H1 (cell line): ENCODE measurements around the gene MPP3. TPM values are rescaled to one million over a fixed set of nuclear protein-coding genes. Genes with fewer than 3 reads are reported as not detected.

Experiments
- CTCF ChIA-PET: fragments of 300-600 bp; sonication (Branson Sonifier 250); formaldehyde crosslinking; loops from one replicate; lab custom pipeline; 2021; ENCODE audit not compliant: partially characterized antibody; lab: Charles Lee
- POLR2A ChIA-PET: fragments of 300-600 bp; sonication (Branson Sonifier 250); formaldehyde crosslinking; loops from one replicate; lab custom pipeline; 2021; ENCODE audit warnings: inconsistent platforms; ENCODE audit not compliant: partially characterized antibody; lab: Charles Lee
- DNase-seq, 2 experiments: peaks; one replicate each; pipeline versions ENCODE4 v3.0.0 to v3.0.0-alpha.2; 2010 to 2022; ENCODE audit warnings: low spot score in 2 of 2, low read depth in 1 of 2, mixed read lengths in 1 of 2
- FAIRE-seq: peaks from 2 replicates; lab custom pipeline; 2011; peaks lifted over from hg19 to GRCh38; lab: Jason Lieb, UNC
- H2AFZ ChIP-seq: 2 replicates; pipeline ENCODE4 v1.8.1; 2012; ENCODE audit warnings: low read length, inconsistent platforms
- H2AK5ac ChIP-seq: 2 replicates; pipeline ENCODE4 v1.6.1; 2013; ENCODE audit warnings: low read depth, low read length
- H2BK120ac ChIP-seq: replicated peaks from 2 replicates; pipeline ENCODE3; 2013; ENCODE audit warnings: low read depth, low read length, inconsistent platforms
- H2BK12ac ChIP-seq: 2 replicates; pipeline ENCODE4 v1.6.1; 2013; ENCODE audit warnings: low read depth, low read length
- H2BK15ac ChIP-seq: 2 replicates; pipeline ENCODE4 v1.6.1; 2013; ENCODE audit warnings: low read length
- H2BK20ac ChIP-seq: 2 replicates; pipeline ENCODE4 v1.6.1; 2013; ENCODE audit warnings: low read length
- H2BK5ac ChIP-seq: 2 replicates; pipeline ENCODE4 v1.6.1; 2013; ENCODE audit warnings: low read depth, low read length
- H3K14ac ChIP-seq: 2 replicates; pipeline ENCODE4 v1.6.1; 2013; ENCODE audit warnings: inconsistent platforms; ENCODE audit not compliant: insufficient read length
- H3K18ac ChIP-seq: 2 replicates; pipeline ENCODE4 v1.6.1; 2013; ENCODE audit warnings: low read length; ENCODE audit errors: extremely low read depth
- H3K23ac ChIP-seq: 2 replicates; pipeline ENCODE4 v1.6.1; 2013; ENCODE audit warnings: inconsistent platforms; ENCODE audit not compliant: insufficient read length
- H3K23me2 ChIP-seq: 2 replicates; pipeline ENCODE4 v1.6.1; 2013; ENCODE audit warnings: low read depth, low read length
- H3K27ac ChIP-seq: 2 replicates; pipeline ENCODE4 v1.6.1; 2011; ENCODE audit warnings: low read depth, low read length, inconsistent platforms
- H3K27me3 ChIP-seq, 4 experiments: replicated peaks in 1 of 4; 1 replicate in 1 of 4; 2 replicates in 3 of 4; pipeline versions ENCODE4 v1.6.1 to v1.8.1; 2011 to 2013; ENCODE audit warnings: low read length in 3 of 4, mild to moderate bottlenecking in 3 of 4, inconsistent platforms in 2 of 4, mixed read lengths in 2 of 4, moderate library complexity in 1 of 4; ENCODE audit not compliant: control insufficient read depth in 3 of 4, insufficient read depth in 3 of 4; ENCODE audit errors: extremely low read depth in 1 of 4
- H3K36me3 ChIP-seq, 4 experiments: 2 replicates each; pipeline versions ENCODE4 v1.6.1 to v1.8.1; 2011 to 2013; ENCODE audit warnings: mild to moderate bottlenecking in 4 of 4, low read length in 3 of 4, moderate library complexity in 2 of 4, control low read depth in 1 of 4, inconsistent platforms in 1 of 4; ENCODE audit not compliant: insufficient read depth in 4 of 4, control insufficient read depth in 2 of 4
- H3K4ac ChIP-seq: replicated peaks from 2 replicates; pipeline ENCODE3; 2013; ENCODE audit warnings: low read length, low read depth, mixed read lengths, inconsistent platforms; ENCODE audit not compliant: insufficient read length
- H3K4me1 ChIP-seq, 4 experiments: replicated peaks in 1 of 4; 1 replicate in 1 of 4; 2 replicates in 3 of 4; pipeline versions ENCODE4 v1.6.1 to v1.8.1; 2011 to 2013; ENCODE audit warnings: low read length in 3 of 4, inconsistent platforms in 2 of 4, mixed read lengths in 1 of 4; ENCODE audit not compliant: insufficient read depth in 4 of 4, control insufficient read depth in 3 of 4
- H3K4me2 ChIP-seq, 2 experiments: 2 replicates each; pipeline versions ENCODE4 v1.6.1 to v1.8.1; 2011 to 2013; ENCODE audit warnings: low read depth in 2 of 2, low read length in 2 of 2, control low read depth in 1 of 2, inconsistent platforms in 1 of 2, mild to moderate bottlenecking in 1 of 2; ENCODE audit not compliant: insufficient read depth in 1 of 2
- H3K4me3 ChIP-seq, 4 experiments: fragments of 200-600, 300-600 bp in 1 of 4; sonication (generic), shearing (Covaris generic), sonication (Bioruptor Twin) in 1 of 4; 2 replicates each; pipeline versions ENCODE4 v1.5.1 to v1.8.1; 2011 to 2016; ENCODE audit warnings: low read length in 4 of 4, low read depth in 3 of 4, control low read depth in 2 of 4, inconsistent platforms in 2 of 4, mild to moderate bottlenecking in 2 of 4, mixed read lengths in 1 of 4, moderate library complexity in 1 of 4; ENCODE audit not compliant: insufficient read depth in 2 of 4; ENCODE audit errors: extremely low read depth in 1 of 4
- H3K56ac ChIP-seq: replicated peaks from 2 replicates; pipeline ENCODE3; 2013; ENCODE audit warnings: low read depth, mild to moderate bottlenecking, mixed read lengths, low read length, inconsistent platforms; ENCODE audit not compliant: insufficient read length
- H3K79me1 ChIP-seq: 2 replicates; pipeline ENCODE4 v1.6.1; 2013; ENCODE audit warnings: low read depth, low read length, control low read depth
- H3K79me2 ChIP-seq, 2 experiments: 2 replicates each; pipeline versions ENCODE4 v1.6.1 to v1.8.1; 2012 to 2013; ENCODE audit warnings: low read length in 2 of 2, mild to moderate bottlenecking in 2 of 2, inconsistent platforms in 1 of 2; ENCODE audit not compliant: insufficient read depth in 2 of 2, control insufficient read depth in 1 of 2
- H3K9ac ChIP-seq, 4 experiments: replicated peaks in 1 of 4; 1 replicate in 1 of 4; 2 replicates in 3 of 4; pipeline versions ENCODE4 v1.6.1 to v1.8.1; 2011 to 2013; ENCODE audit warnings: low read depth in 3 of 4, low read length in 3 of 4, control low read depth in 2 of 4, mild to moderate bottlenecking in 2 of 4, moderate library complexity in 2 of 4, inconsistent platforms in 1 of 4; ENCODE audit errors: extremely low read depth in 1 of 4
- H3K9me3 ChIP-seq, 2 experiments: 2 replicates each; pipeline versions ENCODE4 v1.6.1 to v1.8.1; 2012 to 2013; ENCODE audit warnings: mild to moderate bottlenecking in 2 of 2, moderate library complexity in 2 of 2, control low read depth in 1 of 2, inconsistent platforms in 1 of 2, low read depth in 1 of 2, low read length in 1 of 2, mixed read lengths in 1 of 2; ENCODE audit not compliant: insufficient read depth in 2 of 2
- H4K20me1 ChIP-seq, 2 experiments: replicated peaks in 1 of 2; 2 replicates each; pipeline versions ENCODE3 to v1.8.1; 2011 to 2013; ENCODE audit warnings: inconsistent platforms in 2 of 2, low read length in 2 of 2, mild to moderate bottlenecking in 1 of 2; ENCODE audit not compliant: insufficient read depth in 2 of 2, control insufficient read depth in 1 of 2
- H4K5ac ChIP-seq: 2 replicates; pipeline ENCODE4 v1.6.1; 2013; ENCODE audit warnings: low read length, low read depth, mixed read lengths, inconsistent platforms; ENCODE audit not compliant: insufficient read length
- H4K8ac ChIP-seq: 2 replicates; pipeline ENCODE4 v1.8.0; 2013; ENCODE audit warnings: mild to moderate bottlenecking, moderate library complexity, low read length, inconsistent platforms; ENCODE audit not compliant: insufficient read depth; ENCODE audit errors: extremely low read depth
- H4K91ac ChIP-seq: replicated peaks from 2 replicates; pipeline ENCODE3; 2013; ENCODE audit warnings: low read length, mixed read lengths, inconsistent platforms; ENCODE audit not compliant: insufficient read length
- BACH1 ChIP-seq: IDR thresholded peaks from 2 replicates; pipeline ENCODE4 v1.6.1; 2012; ENCODE audit warnings: low read length, improper control_type of control experiment
- CEBPB ChIP-seq: IDR thresholded peaks from 2 replicates; pipeline ENCODE4 v1.6.1; 2012; ENCODE audit warnings: low read depth, low read length
- CHD2 ChIP-seq: IDR thresholded peaks from 2 replicates; pipeline ENCODE4 v1.6.1; 2012; ENCODE audit warnings: low read length, improper control_type of control experiment
- GABPA ChIP-seq: IDR thresholded peaks from 2 replicates; pipeline ENCODE4 v1.6.1; 2011; ENCODE audit warnings: mild to moderate bottlenecking, low read length, moderate library complexity, borderline replicate concordance; ENCODE audit not compliant: insufficient read depth
- KDM4A ChIP-seq: IDR thresholded peaks from one replicate; pipeline ENCODE4 v1.7.1; 2012; ENCODE audit warnings: low read depth, mild to moderate bottlenecking, moderate library complexity, low read length, inconsistent platforms; ENCODE audit not compliant: severe bottlenecking
- NRF1 ChIP-seq: IDR thresholded peaks from 2 replicates; pipeline ENCODE4 v1.6.1; 2011; ENCODE audit warnings: mild to moderate bottlenecking, low read depth, low read length, improper control_type of control experiment
- POLR2A ChIP-seq, 2 experiments: IDR thresholded peaks; 1 replicate in 1 of 2; 2 replicates in 1 of 2; pipeline ENCODE4 v1.6.1; 2011; ENCODE audit warnings: low read depth in 2 of 2, low read length in 2 of 2, mild to moderate bottlenecking in 2 of 2; ENCODE audit errors: control extremely low read depth in 1 of 2
- POU5F1 ChIP-seq: IDR thresholded peaks from 2 replicates; pipeline ENCODE4 v1.6.1; 2011; ENCODE audit warnings: low read depth, mild to moderate bottlenecking, low read length, moderate library complexity
- RBBP5 ChIP-seq: IDR thresholded peaks from 2 replicates; pipeline ENCODE4 v1.7.1; 2012; ENCODE audit warnings: low read depth, mild to moderate bottlenecking, inconsistent platforms, low read length, moderate library complexity, borderline replicate concordance
- RXRA ChIP-seq: IDR thresholded peaks from 2 replicates; pipeline ENCODE4 v1.6.1; 2011; ENCODE audit warnings: low read depth, mild to moderate bottlenecking, low read length, moderate library complexity; ENCODE audit not compliant: insufficient read depth
- YY1 ChIP-seq: IDR thresholded peaks from 2 replicates; pipeline ENCODE4 v1.6.1; 2011; ENCODE audit warnings: low read depth, mild to moderate bottlenecking, low read length
- WGBS, 2 experiments: shearing (Covaris generic) in 1 of 2; methylation state at CpG; one replicate each; pipeline versions ENCODE4 v1.1.6 to v1.1.7; 2013 to 2015; ENCODE audit warnings: low lambda C conversion rate in 2 of 2, mixed read lengths in 2 of 2, inconsistent platforms in 1 of 2, low coverage in 1 of 2, missing lambda C conversion rate in 1 of 2; ENCODE audit not compliant: insufficient replicate concordance in 2 of 2, insufficient coverage in 1 of 2, insufficient read length in 1 of 2; ENCODE audit errors: extremely low coverage in 1 of 2, missing lambda C conversion rate in 1 of 2; 5-methylcytosine and 5-hydroxymethylcytosine counted together
- polyA plus RNA-seq, 7 experiments: library from polyadenylated mRNA; depleted of rRNA in 3 of 7; stranded (reverse) in 5 of 7; unstranded in 2 of 7; fragments of >200 nt in 5 of 7; fragments of 200-250 nt in 2 of 7; gene quantifications; 1 replicate in 5 of 7; 2 replicates in 1 of 7; 4 replicates in 1 of 7; pipeline versions ENCODE4 v1.2.1 to v1.2.3, GENCODE V29; 2011 to 2013; ENCODE audit warnings: missing spikeins in 2 of 7, mixed read lengths in 2 of 7
- total RNA-seq: library from RNA; stranded (reverse); fragmentation: NEBNext Ultra II Directional; extraction: Animal tissue kit (Norgen Biotek cat#: 25700); gene quantifications from 2 replicates; pipeline ENCODE4 v1.2.1, GENCODE V29; 2021

MPP3 gene
- total and polyA plus RNA-seq, 2 of the 8 experiments (the other 6 are each of a cell fraction or from before 2014, with no cell fraction given), result 3.1 to 6.1 TPM

DNA sequence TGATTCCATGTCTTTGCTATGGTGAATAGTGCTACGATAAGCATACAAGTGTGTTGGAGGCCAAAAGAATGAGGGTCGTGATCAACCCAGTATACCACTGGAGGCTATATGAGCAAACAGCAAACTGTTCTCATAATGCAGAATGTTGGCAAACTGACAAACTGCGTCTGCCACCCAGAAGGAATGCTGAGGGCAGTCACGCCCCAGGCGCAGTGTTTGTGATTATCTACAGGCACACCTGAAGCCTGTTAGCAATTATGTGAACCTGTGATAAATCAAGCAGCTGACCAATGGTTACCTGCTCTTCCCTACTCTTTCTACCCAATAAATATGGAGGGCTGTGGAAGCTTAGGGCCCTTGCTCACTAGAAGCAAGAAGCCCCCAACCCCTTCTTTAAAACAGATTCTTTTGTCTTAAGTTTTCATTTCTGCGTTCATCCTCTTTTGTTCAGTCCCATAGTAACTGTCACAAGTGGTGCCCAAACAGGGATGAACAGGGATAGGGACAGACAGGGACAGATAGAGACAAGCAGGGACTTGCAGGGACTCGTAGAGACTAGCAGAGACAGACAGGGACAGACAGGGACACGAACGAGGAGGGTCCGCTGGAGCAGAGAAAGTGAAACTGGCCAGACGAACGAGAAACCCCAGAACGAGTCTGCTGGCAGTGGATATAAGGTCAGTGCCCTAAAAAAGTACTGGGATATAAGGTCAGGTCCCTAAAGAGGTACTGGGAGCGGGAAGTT lies 39.2 kb upstream of the MPP3 start:
- no peak overlapping the region for H2AK5ac ChIP-seq
- H4K5ac ChIP-seq, result no peak overlapping the region
- H3K4me3 ChIP-seq, result no peak overlapping the region
- FAIRE-seq (no peak), DNase-seq (no peak)
- no peak overlapping the region for H3K14ac ChIP-seq
- 89% methylated on average over 14 of the region's 14 CpGs; no CpG with 5 or more reads in 1 of the 2 experiments for WGBS, 2 experiments
- no peak overlapping the region for H3K23ac ChIP-seq
- H3K9ac ChIP-seq, result no peak overlapping the region
- no peaks in the 10 kb centered on the region for H3K4me1 ChIP-seq
- H3K4ac ChIP-seq, result no peak overlapping the region
- no peak overlapping the region for H3K27ac ChIP-seq
- H3K27me3 ChIP-seq, result peaks cover 0 to 3% (median 1%) of the 10 kb centered on the region in 4 experiments; a peak in 3 of 7 replicates
- H3K56ac ChIP-seq, result no peak overlapping the region
- H3K79me2 ChIP-seq, result no peaks in the 10 kb centered on the region
- no peak overlapping the region for H3K18ac ChIP-seq
- peak overlapping the region; percentile 60; the same call in 1 of the 2 replicates for H2BK5ac ChIP-seq
- no peak overlapping the region for H4K8ac ChIP-seq
- H2BK12ac ChIP-seq, result no peak overlapping the region
- no peak overlapping the region for H4K91ac ChIP-seq
- H3K4me2 ChIP-seq, result no peak overlapping the region
- ChIA-PET POLR2A (no interaction called here), CTCF (interaction anchor here (0.6 to 1.4 kb wide), 6 partner anchors 18 to 134 kb away, joined by 3 to 5 read pairs (median 3); no protein-coding TSS in a partner anchor)
- H3K79me1 ChIP-seq, result no peaks in the 10 kb centered on the region
- H2BK20ac ChIP-seq, result no peak overlapping the region
- H2AFZ ChIP-seq, result no peak overlapping the region
- H3K23me2 ChIP-seq, result no peaks in the 10 kb centered on the region
- TF ChIP-seq RXRA, result no peak
- TF ChIP-seq NRF1, result no peak
- TF ChIP-seq BACH1, result no peak
- TF ChIP-seq GABPA, result no peak
- no peak for TF ChIP-seq CEBPB
- no peak for TF ChIP-seq RBBP5
- no peak for TF ChIP-seq KDM4A
- TF ChIP-seq POLR2A (IDR thresholded peaks at IDR 0.05; ENCODE audit: control extremely low read depth in 1 of 2, low read depth in 2 of 2, low read length in 2 of 2), result no peak
- no peak for TF ChIP-seq YY1
- TF ChIP-seq CHD2, result no peak
- TF ChIP-seq POU5F1, result no peak
- no peak overlapping the region for H2BK120ac ChIP-seq
- H2BK15ac ChIP-seq, result 0 out of 2 replicates have a peak overlapping the region, but pooled peaks have one; percentile 46
- no peaks in the 10 kb centered on the region for H4K20me1 ChIP-seq
- no peaks in the 10 kb centered on the region for H3K36me3 ChIP-seq
- H3K9me3 ChIP-seq, result no peaks in the 10 kb centered on the region
